Retinal pigment epithelial cell (primary cell): Measurements from ENCODE around the gene MPV17L.
"Not testable (repeated sequence)": the region's sequence is repeated elsewhere in the genome, so short reads cannot be mapped to it uniquely, and the experiment has no call there.

ENCODE experiments used
- DNase-seq: peaks from one replicate; pipeline ENCODE4 v3.0.0-alpha.2; 2010; ENCODE audit warnings: low read depth
- H3K4me3 ChIP-seq: 2 replicates; pipeline ENCODE4 v1.5.1; 2011; ENCODE audit warnings: mild to moderate bottlenecking, low read length, control low read depth, moderate library complexity
- TF ChIP-seq, protein P1 (sequence below): conservative IDR thresholded peaks from 2 replicates; pipeline ENCODE4 v1.5.1; 2011; ENCODE audit warnings: low read depth, low read length, control low read depth, inconsistent platforms

Gene MPV17L

DNA sequence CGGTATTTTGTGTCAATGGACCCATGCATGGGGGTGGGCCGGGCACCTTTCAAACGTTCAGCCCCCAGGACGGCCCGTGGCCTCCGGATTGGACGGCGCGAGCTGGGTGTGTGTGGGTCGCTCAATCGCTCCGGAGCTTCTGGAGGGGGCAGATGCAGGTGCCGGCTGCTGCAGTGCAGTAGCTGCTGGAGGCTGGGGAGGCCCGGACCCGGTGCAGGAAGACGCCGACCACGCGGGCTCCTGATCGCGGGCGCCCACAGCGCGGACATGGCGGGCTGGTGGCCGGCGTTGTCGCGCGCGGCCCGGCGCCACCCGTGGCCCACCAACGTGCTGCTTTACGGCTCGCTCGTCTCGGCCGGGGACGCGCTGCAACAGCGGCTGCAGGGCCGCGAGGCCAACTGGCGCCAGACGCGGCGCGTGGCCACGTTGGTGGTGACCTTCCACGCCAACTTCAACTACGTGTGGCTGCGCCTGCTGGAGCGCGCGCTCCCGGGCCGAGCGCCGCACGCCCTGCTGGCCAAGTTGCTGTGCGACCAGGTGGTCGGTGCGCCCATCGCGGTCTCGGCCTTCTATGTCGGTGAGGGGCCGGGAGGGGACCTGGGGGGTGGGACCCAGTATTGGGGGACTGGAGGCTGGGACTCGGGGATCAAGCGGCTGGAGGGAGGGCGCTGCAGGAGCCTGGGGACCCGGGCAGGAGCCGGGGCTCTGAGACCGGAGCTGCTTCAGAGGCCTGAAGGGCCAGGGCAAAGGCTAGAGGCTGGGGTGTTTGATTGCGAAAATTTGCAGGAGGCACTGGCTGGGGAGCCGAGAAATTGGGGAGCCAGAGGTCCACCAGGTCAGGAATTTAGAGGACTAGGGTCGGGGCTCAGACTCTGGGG, at the start of gene MPV17L:
Gene MPV17L, plus strand, starts transcription at position 124 of the 878 bp plus-strand sequence. Its CDS starts 144 bp downstream, at position 268.
- not testable (repeated sequence) for DNase-seq
- peak within 1 kb of the TSS; percentile 50 for H3K4me3 ChIP-seq

DNA sequence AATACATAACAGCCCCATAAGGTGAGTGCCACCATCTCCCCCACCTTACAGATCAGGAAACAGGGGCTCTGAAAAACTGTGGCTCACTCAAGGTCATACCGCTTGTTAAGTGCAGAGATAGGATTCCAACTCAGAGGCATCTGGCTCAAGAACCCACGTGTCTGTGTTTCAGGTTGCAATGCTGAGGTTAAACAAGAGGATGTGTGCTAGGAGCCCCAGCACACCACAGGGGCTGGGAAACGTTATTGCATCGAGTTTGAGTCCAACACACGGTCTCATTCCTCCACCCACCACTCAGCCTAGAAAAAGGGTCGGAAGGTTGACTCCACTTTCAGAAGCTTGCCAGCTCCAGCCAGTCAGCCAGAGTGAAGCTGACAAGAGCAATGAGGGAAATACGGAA, 46.8 kb upstream of the MPV17L start:
- H3K4me3 ChIP-seq, DNase-seq: not testable (repeated sequence)

DNA sequence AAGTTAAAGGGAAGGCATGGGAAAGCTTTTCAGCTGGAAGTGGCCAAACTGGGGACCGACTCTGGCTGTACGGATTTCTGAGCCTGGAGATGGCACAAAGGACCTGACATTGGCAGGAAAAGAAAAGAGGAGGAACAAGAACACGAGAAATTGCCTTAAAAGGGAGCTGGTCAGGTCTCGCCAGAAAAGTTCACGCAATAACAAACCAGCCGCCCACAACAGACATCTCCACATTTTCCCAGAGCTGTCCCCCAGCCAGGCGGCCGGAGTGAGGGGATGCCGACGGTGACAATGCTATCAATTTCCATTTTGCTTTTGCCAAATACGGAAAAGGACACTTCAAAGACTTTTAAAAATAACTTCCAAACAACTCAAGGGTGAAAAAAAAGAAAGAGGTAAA, 44.3 kb upstream of the MPV17L start:
- not testable (repeated sequence) for H3K4me3 ChIP-seq, DNase-seq

DNA sequence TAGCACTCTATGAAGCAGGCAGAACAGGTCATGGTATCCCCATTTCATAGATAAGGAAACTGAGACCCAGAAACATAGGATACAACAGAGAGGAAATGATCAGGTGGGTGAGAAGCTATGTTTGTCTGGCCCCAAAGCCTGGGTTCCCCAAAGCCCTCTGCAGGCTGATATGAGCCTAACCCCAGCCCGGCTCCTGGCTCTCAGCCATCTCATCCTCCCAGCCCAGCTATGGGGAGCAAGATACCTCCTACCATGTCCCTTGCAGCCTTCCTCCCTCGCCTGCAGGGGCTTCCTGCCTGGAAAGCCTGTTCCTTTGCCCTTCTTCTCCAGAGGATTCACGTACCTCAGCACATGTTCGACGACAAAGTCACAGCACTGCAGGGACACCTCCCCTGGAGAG, 43.8 kb upstream of the MPV17L start:
- DNase-seq, H3K4me3 ChIP-seq: not testable (repeated sequence)

DNA sequence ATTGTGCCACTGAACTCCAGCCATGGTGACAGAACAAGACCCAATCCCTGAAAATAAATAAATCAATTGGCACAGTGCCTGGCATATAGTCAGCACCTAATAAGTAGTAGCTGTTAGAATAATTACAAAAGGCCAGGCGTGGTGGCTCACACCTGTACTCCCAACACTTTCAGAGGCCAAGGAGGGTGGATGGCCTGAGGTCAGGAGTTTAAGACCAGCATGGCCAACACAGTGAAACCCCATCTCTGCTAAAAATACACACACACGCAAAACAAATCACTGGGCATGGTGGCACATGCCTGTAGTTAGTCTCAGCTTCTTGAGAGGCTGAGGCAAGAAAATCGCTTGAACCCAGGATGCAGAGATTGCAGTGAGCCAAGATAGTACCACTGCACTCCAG, 42.7 kb upstream of the MPV17L start:
- not testable (repeated sequence) for H3K4me3 ChIP-seq, DNase-seq

DNA sequence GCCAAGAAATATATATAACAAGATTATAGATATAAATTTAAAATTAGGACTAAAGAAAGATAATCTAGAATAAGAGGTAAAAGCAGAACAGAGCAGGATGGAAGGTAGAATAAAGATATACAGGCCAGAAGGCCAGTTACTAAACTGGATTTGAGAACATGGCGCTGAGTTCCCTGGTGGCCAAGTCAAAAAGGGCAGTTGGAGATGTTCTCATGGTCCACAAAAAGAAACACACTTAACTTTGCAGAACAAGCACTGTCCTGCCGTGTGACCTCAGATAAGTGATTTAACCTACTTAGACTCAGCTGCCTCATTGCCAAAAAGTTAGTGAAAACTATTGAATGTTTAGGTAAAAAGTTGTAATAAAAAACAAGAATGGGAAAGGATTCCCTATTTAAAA, 40.7 kb upstream of the MPV17L start:
- DNase-seq, H3K4me3 ChIP-seq: not testable (repeated sequence)

DNA sequence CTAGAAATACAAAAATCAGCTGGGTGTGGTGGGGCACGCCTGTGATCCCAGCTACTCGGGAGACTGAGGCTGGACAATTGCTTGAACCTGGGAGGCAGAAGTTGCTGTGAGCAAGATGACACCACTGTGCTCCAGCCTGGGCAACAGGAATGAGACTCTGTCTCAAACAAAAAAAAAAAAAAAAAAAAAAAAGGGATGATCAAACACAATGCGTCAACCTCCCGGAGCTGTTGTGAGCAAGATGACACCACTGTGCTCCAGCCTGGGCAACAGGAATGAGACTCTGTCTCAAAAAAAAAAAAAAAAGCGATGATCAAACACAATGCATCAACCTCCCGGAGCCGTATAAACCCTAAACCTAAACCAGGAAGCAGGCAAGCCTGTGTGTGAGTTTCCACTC, 38.1 kb upstream of the MPV17L start:
- H3K4me3 ChIP-seq, DNase-seq: not testable (repeated sequence)

DNA sequence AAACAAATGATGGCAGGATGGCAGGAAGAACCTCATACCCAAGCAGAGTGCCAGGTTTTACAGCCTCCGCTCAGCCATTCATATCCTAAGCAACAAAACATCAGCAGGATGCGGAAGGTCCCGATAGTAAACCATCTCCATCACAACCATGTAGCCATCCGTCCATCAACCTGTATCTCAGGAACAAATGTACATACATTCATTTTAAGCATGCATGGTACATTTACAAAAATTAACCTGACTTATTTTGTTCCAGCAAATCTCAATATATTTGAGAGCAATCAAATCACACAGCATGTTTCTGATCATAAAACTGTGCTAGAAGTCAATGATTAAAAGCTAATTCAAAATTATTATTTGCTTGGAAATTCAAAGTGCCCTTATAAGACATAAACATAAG, 17.4 kb upstream of the MPV17L start, which contains the start of gene NPIPA5:
Gene NPIPA5, minus strand, starts transcription at position 101 of the 400 bp plus-strand sequence. Its CDS starts 0 bp downstream, at position 101.
- DNase-seq, H3K4me3 ChIP-seq: not testable (repeated sequence)

DNA sequence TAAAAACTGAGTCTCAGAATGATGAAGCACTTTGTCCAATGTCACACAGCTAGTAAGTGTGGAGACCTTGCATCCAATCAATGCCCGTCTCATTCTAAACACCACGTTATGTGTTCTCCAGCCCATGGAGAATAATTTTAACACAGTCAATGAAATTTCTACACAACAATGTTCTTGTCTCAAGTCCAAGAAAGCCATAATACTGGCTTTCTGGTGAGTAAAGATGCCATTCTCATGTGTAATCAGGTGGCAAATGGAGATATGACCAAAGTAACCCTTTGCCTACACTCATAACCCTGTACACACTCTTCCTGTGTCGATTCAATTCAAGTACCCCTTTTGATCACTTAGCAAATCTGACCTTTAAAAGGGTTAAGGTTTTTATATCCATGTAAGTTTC, 12.7 kb upstream of the MPV17L start:
- not testable (repeated sequence) for H3K4me3 ChIP-seq, DNase-seq

DNA sequence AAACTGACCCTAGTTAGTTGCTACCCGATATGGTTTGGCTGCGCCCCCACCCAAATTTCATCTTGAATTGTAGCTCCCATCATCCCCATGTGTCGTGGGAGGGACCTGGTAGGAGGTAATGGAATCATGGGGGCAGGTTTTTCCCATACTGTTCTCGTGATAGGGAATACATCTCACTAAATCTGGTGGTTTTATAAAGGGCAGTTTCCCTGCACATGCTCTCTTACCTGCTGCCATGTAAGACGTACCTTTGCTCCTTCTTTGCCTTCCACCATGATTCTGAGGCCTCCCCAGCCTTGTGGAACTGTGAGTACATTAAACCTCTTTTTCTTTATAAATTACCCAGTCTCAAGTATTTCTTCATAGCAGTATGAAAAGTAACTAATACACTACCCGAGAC, 7.5 kb upstream of the MPV17L start:
- not testable (repeated sequence) for DNase-seq, H3K4me3 ChIP-seq

DNA sequence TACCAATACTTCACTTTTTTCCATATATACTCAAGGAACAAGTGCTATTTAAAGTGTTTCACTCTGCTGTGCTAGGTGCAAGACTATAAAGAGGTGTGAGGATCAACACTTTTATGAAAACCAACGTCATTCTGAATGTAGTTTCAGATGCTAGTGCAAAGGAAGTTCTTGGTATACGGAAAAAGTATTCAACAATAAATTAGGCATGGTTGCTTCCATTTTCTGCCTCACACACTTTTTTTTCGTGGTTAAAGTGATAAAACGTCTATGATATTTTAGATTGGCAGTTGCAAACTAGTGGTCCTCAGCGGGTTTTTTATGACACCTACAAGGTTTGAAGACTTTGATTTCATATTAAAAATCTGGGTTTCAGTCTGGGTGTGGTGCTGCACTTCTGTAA, 5.6 kb upstream of the MPV17L start:
- not testable (repeated sequence) for H3K4me3 ChIP-seq, DNase-seq

DNA sequence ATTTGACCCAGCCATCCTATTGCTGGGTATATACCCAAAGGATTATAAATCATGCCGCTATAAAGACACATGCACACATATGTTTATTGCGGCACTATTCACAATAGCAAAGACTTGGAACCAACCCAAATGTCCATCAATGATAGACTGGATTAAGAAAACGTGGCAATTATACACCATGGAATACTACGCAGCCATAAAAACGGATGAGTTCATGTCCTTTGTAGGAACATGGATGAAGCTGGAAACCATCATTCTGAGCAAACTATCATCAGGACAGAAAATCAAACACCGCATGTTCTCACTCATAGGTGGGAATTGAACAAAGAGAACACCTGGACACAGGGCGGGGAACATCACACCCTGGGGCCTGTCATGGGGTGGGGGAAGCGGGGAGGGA, 2.5 kb upstream of the MPV17L start:
- H3K4me3 ChIP-seq, DNase-seq: not testable (repeated sequence)

DNA sequence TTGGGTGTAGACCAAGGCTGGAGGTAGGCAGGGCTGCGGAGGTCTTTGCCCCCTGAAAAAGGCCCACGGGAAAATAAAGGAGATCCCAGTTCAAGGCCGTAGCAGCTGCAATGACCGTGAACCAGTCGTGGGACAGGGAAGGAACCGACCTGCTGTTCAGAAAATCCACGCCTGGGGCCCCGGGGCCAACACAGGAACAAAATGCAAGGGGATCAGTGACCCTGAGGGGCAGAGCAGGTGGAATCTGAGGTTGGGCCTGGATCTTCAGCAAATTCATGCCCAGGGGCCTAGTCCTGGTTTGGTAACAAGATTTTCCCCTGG, 915 bp downstream of the MPV17L start:
- not testable (repeated sequence) for H3K4me3 ChIP-seq, DNase-seq

DNA sequence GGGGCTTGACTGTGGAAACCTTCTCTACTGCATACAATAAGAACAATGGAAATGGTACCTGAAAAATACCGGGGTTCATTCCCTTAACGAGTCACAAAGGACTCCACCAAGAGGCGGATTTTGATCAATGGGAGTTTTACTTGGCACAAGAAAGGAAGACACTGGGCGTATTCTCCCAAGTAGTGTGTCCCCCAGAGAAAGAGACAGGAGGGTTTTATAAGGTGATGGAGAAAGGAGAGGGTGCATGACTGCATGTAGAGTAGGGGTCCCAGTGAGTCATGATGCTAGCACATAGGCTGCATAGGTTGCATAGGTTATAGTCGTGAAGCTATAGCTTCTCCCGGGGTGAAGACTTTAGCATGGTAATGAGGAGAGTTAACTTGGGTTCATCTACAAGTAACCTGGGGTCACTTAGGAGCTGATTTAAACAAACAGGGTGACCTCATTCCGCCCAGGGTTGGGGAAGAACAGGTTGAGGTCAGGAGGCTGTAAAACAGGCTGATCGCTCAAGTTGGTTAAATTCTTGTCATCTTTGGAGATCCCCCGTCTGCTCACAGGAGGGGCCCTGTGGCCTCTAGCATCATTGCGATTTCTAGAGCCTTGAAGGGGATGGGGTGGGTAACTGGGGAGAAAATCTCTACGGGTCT, 1.5 kb downstream of the MPV17L start:
- TF ChIP-seq, protein P1, sequence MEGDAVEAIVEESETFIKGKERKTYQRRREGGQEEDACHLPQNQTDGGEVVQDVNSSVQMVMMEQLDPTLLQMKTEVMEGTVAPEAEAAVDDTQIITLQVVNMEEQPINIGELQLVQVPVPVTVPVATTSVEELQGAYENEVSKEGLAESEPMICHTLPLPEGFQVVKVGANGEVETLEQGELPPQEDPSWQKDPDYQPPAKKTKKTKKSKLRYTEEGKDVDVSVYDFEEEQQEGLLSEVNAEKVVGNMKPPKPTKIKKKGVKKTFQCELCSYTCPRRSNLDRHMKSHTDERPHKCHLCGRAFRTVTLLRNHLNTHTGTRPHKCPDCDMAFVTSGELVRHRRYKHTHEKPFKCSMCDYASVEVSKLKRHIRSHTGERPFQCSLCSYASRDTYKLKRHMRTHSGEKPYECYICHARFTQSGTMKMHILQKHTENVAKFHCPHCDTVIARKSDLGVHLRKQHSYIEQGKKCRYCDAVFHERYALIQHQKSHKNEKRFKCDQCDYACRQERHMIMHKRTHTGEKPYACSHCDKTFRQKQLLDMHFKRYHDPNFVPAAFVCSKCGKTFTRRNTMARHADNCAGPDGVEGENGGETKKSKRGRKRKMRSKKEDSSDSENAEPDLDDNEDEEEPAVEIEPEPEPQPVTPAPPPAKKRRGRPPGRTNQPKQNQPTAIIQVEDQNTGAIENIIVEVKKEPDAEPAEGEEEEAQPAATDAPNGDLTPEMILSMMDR, result no peak
- no peak overlapping the region for H3K4me3 ChIP-seq
- no peak for DNase-seq
